ENCODE measurements around the gene AGTPBP1.

Gene AGTPBP1

GRCh38 chr9:85502815-85503655 lies 238.7 kb downstream of the AGTPBP1 start:
- DNase-seq (ENCODE audit: low read depth, low spot score) = no peak

- no peak for DNase-seq (ENCODE audit: low read depth, low spot score)
Measured at GRCh38 chr9:85501882-85502281, 239.9 kb downstream of the AGTPBP1 start.

GRCh38 chr9:85501456-85501855 lies 240.3 kb downstream of the AGTPBP1 start:
- no peak for DNase-seq (ENCODE audit: low read depth, low spot score)
